ENCODE measurements around the gene DENND1B.

DNA sequence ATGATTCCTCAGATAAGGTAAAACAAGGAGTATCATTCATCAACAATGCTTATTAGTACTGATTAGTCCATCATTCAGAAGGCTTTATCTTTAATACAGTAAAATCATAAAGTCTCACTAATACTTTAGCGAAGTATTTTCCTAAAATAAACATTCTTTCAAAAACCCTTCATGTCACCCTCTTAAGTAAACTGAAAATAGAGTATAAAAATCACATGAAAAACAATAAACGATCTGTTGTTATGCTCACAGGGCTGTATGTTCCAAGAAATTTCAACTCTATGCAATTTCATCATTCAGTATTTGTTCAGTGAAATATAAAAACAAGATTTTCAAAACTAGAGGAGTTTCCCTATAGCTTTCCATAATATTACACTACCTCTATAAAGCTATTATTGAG is 102.0 kb downstream of the DENND1B start:
- TF ChIP-seq, protein P1, sequence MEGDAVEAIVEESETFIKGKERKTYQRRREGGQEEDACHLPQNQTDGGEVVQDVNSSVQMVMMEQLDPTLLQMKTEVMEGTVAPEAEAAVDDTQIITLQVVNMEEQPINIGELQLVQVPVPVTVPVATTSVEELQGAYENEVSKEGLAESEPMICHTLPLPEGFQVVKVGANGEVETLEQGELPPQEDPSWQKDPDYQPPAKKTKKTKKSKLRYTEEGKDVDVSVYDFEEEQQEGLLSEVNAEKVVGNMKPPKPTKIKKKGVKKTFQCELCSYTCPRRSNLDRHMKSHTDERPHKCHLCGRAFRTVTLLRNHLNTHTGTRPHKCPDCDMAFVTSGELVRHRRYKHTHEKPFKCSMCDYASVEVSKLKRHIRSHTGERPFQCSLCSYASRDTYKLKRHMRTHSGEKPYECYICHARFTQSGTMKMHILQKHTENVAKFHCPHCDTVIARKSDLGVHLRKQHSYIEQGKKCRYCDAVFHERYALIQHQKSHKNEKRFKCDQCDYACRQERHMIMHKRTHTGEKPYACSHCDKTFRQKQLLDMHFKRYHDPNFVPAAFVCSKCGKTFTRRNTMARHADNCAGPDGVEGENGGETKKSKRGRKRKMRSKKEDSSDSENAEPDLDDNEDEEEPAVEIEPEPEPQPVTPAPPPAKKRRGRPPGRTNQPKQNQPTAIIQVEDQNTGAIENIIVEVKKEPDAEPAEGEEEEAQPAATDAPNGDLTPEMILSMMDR (IDR thresholded peaks at IDR 0.05 in 2 of 3, conservative IDR thresholded peaks at IDR 0.05 in 1 of 3; ENCODE audit: borderline replicate concordance in 1 of 3, insufficient read depth in 1 of 3, low read depth in 2 of 3, low read length in 2 of 3): no peak
- TF ChIP-seq JUND (IDR thresholded peaks at IDR 0.05) (no peak), POLR2AphosphoS5 (IDR thresholded peaks at IDR 0.05; ENCODE audit: low read depth, low read length) (no peak)

Measured in HCT116 (cell line).